Stimulated activated CD4-positive, alpha-beta T cell treated with anti-CD3 and anti-CD28 coated beads, Interleukin-2, amount 100 ng/mL, for 4 hours (primary cell): ENCODE results near the gene SSTR5.

Source experiments
- DNase-seq: peaks from one replicate; pipeline ENCODE4 v3.0.0-alpha.2; 2020; ENCODE audit warnings: low read depth

The SSTR5 gene

DNA sequence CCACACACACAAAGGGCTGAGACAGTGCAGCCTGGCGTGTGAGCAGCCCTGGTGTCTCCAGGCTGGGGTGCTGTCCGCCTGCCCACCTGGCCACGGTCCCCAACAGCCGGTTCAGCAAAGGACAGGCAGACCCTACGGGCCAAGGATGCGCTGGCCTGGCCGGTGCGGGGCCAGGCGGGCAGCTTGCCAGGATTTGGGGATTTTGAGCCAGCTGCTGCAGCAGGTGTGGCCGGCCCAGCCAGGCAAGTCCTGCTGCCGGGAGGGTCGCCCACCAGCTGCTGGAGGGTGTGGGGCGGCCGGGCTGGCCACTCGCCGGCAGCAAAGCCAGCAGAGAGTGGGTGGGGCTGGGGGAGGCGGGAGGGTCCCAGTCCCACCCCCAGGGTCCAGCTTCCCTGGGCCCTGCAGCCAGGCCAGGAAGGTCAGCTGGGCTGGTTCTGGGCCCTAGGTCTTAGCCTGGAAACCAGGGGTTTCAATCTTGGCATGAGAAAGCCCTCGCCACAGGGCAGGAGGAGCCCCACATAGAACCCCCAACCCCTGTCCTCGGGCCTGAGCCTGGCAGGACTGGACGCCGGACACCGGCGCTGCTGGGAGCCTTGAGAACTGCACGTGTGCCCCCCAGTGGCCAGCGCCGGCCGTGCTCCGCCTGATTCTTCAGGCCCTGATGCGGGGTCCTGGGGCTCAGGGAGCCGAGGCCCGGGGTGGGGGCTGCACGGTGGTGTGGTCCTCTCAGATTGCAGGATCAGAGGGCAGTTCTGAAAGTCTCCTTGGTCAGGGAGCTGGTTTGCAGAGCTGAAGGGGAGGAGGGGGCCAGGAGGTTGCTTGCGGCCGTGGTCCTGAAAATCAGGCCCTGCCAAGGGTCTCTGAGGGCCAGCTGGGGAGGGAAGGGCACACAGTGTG lies 17.6 kb upstream of the SSTR5 start:
- no peak for DNase-seq

DNA sequence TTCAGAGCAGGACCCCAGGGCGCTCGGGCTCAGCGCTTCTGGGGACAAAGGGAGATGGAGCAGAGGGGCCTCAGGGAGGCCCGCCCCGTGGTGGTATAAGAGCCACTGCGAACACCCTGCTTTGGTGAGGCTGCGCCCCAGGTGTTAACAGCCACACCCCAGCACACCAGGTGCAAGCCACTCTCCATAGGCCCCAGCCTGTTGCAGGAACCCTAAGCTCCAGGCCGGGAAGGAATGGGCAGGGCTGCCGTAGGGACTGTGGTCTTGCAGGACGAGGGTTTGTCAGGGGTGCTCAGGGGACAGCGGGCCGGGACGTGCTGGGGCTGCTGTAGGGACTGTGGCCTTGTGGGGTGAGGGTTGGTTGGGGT lies 17.0 kb upstream of the SSTR5 start:
- no peak for DNase-seq

GRCh38 chr16:1056196-1056595 lies 16.4 kb upstream of the SSTR5 start:
- no peak for DNase-seq

DNA sequence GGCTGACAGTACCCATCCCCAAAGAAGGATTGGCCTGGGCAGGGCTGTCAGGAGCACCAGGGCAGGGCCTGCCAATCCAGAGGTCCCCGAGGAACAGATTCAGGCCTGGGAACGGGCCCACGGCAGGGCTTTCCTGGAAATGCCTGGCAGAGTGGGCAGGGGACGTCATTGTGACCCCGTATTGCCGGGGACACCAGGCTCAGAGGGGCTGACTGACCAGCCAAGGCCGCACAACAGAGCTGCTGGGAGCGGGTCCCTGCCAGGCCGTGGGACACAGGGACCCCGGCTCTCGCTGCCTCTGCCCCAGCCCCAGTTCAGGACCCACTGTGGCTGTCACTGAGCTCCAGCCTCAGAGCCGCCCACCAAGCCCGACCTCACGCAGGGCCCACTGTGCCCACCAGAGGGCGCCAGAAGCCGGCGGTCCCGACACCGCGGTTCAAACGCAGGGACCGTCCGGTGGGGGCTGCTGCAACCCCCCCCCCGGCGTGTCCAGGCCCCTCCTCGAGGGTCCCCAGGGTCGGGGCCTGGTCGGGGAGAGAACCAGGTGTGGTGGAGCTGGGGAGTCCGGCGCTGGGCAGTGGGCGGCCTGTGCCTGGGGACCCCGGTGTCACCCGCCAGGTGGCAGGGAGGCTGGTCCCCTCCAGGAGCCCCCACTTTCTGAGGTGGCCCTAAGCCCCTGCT lies 15.2 kb upstream of the SSTR5 start:
- peak; percentile 51 for DNase-seq

GRCh38 chr16:1058216-1058615 lies 14.3 kb upstream of the SSTR5 start:
- no peak for DNase-seq

DNA sequence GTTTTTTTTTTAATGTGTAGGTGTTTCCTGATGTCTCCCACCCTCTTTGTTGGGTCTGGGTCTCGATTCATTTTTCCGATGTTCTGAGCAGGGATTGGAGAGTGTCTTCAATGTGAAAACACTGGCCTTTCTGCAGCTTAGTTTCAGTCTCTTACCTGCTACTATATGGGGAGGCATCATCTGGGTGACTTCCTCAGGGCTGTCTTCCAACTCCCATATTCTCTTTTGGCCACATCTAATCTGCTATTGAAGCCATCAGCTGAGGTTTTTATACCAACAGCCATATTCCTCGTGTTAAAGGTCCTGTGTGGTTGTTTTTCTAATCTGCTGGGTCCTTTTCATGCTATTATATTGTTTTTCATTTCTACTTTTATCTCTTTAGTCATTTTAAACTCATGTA lies 13.2 kb upstream of the SSTR5 start:
- DNase-seq, result no peak

- DNase-seq, result no peak
Observed at GRCh38 chr16:1060416-1061340, 11.9 kb upstream of the SSTR5 start.

GRCh38 chr16:1061769-1062505 lies 10.6 kb upstream of the SSTR5 start:
- DNase-seq, result no peak

- DNase-seq, result no peak
Observed at GRCh38 chr16:1062895-1063294, 9.7 kb upstream of the SSTR5 start.

DNA sequence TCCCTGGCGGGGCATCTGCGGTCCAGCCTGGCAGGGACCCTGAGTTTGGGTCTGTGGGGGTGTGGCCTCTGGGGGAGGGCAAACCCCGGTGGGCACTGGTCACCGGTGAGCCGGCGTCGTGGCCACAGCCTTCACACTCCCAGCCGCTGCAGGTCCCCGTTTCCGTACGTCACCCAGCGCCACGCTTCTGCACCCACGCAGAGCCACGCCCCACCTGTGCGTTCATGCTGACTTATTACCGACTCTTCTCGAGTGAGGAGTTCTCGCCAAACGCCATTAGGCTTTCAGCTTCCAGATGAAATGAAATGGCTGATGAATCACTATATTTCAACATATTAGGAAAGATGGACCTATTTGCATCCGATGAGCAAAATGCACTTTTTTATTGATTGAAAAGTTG lies 8.8 kb upstream of the SSTR5 start:
- DNase-seq, result no peak

DNA sequence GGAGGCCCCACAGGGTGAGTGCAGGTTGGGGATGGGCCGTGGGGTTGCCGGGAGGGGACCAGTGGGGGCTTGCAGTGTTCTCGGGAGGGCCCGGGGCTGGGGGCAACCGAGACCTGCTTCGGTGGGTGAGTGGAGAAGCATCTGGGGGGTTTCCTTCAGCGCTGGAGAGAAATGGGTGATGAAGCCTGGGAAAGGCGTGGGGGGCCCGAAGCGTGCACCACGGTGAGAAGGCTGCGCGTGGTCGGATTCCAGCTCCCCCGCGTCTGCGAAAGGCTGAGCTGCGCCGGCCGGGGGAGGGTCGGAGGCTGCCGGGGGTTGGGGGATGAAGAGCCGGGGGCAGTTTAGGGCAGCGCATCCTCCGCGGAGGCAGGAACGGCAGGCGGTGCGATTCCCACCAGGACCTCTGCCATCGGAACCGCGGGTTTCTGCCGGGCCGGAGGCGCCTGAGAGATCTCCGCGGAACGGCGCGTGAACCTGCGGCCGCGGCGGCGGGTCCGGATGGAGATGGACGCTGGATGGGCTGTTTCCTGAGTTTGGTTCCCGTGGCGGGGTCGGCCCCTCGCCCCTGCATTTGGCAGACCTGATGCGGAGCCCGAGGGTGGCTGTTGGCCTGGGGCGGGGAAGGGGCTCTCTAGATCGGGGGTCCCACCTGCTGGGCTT lies 6.9 kb upstream of the SSTR5 start:
- DNase-seq, result no peak

- no peak for DNase-seq
Observed at GRCh38 chr16:1066584-1067172, 5.9 kb upstream of the SSTR5 start.

DNA sequence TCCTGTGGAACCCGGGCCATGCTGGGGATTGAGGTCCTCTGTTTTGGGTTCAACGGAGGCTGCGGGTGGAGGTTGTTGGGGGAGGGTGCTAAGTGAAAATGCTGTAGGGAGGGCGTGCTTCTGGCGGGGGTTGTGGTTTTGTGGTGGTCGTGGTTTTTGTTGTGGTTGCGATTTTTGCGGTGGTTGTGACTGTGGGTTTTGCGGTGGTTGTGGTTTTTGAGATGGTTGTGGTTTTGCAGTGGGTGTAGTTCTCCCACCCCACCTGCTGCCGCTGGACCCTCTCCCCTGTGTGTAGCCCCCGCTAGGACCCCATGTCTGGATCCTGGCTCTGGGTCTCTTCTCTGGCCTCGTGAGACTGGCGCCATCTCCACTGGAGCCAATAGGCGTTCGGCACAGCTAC lies 4.9 kb upstream of the SSTR5 start:
- DNase-seq, result no peak

DNA sequence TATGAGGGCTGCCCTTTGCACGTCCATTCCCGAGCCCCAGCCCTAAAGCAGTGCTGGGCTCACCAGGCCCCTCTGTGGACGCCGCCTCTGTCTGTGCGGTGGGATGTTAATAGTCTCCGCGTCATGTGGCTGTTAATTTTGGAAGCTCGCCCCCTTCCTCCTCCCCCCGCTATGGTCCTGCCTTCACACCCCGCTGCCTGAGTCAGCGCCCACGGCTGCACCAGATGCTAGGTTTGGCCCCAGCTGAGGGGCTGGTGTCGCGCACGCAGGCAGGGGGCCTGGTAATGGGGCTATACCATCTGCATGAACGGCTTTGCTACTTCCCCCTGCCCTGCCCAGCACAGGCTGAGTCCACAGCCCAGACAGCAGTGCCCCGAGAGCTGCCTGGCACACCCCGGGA lies 4.1 kb upstream of the SSTR5 start:
- DNase-seq, result no peak

DNA sequence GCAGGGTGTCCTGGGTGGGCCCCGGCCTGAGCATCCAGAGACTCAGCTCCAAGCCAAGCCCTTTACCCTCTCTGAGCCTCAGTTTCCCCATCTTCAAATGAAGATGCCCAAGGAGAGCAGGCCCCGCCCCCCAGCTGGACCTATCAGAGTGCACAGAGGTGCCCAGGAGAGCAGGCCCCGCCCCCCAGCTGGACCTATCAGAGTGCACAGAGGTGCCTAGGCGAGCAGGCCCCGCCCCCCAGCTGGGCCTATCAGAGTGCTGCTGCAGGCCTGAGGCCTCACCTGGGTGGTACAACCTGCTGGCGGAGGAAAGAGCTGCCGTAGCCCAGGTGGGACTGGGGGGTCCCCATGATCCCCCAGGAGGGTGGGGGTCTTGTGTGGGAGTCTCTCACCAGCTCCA lies 3.4 kb upstream of the SSTR5 start:
- no peak for DNase-seq

DNA sequence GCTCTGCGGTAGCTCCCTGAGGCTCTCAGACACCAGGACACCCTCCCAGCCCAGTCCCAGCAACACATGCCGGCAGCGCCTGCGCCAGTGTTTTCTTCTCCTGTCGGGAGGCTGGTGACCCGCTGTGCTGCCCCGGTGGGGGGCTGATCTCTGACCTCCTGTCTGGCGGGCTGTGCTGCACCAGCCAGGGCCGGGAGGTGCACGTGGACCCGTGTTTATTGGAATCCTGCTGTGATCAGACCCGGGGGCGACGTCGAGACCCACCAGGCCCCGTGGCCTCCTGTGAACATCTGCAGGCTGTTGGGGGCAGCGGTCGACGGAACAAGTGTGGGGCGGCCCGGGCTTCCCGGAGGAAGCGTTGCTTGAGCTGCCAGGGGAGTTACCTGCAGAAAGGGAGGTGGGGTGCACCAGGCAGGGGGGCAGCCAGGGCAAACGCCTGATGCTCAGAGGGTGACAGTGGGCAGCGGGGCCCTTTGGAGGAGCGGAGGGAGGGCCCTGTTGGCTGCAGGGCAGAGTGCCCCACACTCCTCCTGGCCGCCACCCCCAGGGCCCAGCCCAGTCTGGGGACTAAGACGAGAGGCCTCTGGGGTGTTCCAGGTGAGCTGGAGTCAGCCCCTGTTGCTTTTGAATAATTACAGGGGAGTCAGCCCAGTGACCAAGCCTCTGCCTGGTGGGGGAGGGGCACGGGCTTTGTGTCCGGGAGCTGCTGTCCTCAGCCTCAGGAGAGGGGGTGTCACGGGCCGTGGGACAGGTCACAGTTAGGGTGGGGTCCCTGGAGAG lies 2.3 kb upstream of the SSTR5 start:
- no peak for DNase-seq

- DNase-seq, result no peak
Observed at GRCh38 chr16:1070864-1071408, 1.6 kb upstream of the SSTR5 start.

- DNase-seq, result no peak
Observed at GRCh38 chr16:1071561-1072225, 854 bp upstream of the SSTR5 start.

DNA sequence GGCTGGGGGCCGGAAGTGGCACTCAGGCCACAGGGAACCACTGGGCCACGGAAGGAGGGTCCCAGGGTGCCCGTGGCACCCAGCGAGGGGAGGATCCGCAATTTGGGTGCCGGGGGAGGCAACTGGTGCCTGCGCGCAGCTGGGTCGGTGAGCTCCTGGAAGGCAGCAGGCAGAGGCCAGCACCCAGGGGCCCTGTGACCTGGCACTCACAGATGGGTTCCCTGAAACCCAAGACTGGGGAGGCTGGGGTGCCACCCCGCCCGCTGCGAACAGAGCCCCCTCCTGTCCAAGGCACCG lies 663 bp downstream of the SSTR5 start:
- DNase-seq, result no peak
